HL-60 (cell line): Measurements from ENCODE around the gene MED4.
"Not testable (repeated sequence)": the region's sequence is repeated elsewhere in the genome, so short reads cannot be mapped to it uniquely, and the experiment has no call there.

Source experiments
- DNase-seq, 2 experiments: peaks; one replicate each; pipeline ENCODE4 v3.0.0-alpha.2; 2010 to 2020; ENCODE audit warnings: low read depth in 1 of 2, low spot score in 1 of 2
- H3K27ac ChIP-seq: fragments of 250-450 bp; sonication (Bioruptor Pico); replicated peaks from 2 replicates; pipeline ENCODE4 v1.5.1; 2020; ENCODE audit warnings: mild to moderate bottlenecking, moderate library complexity
- H3K27me3 ChIP-seq: fragments of 250-450 bp; sonication (Bioruptor Pico); 2 replicates; pipeline ENCODE4 v1.5.1; 2021; ENCODE audit warnings: mild to moderate bottlenecking, moderate library complexity; ENCODE audit not compliant: insufficient read depth, poor library complexity, severe bottlenecking
- H3K4me3 ChIP-seq: replicated peaks from 2 replicates; pipeline ENCODE4 v1.5.1; 2011; ENCODE audit warnings: mild to moderate bottlenecking, control low read depth, low read length; ENCODE audit not compliant: insufficient read depth
- GABPA ChIP-seq: IDR thresholded peaks from 2 replicates; pipeline ENCODE4 v1.6.1; 2012; ENCODE audit warnings: low read depth
- POLR2AphosphoS5 ChIP-seq: IDR thresholded peaks from 2 replicates; pipeline ENCODE4 v1.6.1; 2012; ENCODE audit warnings: low read depth
- REST ChIP-seq: IDR thresholded peaks from 2 replicates; pipeline ENCODE4 v1.6.1; 2012; ENCODE audit warnings: low read depth; ENCODE audit not compliant: insufficient replicate concordance
- SPI1 ChIP-seq: IDR thresholded peaks from 2 replicates; pipeline ENCODE4 v1.6.1; 2012; ENCODE audit warnings: low read depth, mild to moderate bottlenecking, borderline replicate concordance
- TF ChIP-seq, protein P1 (sequence below): IDR thresholded peaks from one replicate; pipeline ENCODE4 v1.5.1; 2011; ENCODE audit warnings: low read length, control low read depth, inconsistent platforms; ENCODE audit not compliant: insufficient read depth

Gene MED4

DNA sequence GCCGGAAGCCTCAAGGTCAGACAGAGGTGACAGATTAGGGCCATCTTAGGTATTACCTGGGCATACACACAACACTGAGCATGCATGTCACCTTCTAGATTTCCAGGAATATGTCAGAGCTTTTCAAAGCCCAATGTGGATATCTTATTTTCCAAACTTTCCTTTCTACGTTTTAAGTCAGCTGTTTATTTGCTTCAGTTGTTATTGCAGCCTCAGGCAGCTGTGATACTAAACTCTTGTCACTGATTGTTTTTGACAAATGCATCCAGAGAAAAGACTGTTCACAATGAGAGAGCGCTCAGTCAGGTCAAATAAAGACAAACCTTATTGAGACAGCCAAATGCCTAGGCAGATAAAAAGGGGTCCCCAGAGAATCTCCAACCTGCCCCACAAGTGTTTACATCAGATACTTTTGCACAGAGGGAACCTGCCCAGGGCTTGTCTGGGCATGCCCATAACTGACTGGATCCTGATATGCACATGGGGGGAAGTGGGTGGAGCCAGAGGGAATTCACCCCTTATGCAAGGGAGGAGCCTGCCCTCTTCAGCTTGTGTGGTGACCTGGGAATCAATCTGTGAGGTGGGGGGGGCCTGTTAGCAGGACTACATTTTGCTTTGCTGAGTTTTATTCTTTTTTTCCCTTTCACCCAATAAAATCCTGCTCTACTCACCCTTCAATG lies 28.5 kb downstream of the MED4 start:
- Histone ChIP-seq H3K4me3 (no peak overlapping the region), H3K27me3 (no peaks in the 10 kb centered on the region), H3K27ac (no peak overlapping the region)
- TF ChIP-seq REST: no peak
- no peak for TF ChIP-seq POLR2AphosphoS5
- TF ChIP-seq SPI1: no peak
- TF ChIP-seq, protein P1, sequence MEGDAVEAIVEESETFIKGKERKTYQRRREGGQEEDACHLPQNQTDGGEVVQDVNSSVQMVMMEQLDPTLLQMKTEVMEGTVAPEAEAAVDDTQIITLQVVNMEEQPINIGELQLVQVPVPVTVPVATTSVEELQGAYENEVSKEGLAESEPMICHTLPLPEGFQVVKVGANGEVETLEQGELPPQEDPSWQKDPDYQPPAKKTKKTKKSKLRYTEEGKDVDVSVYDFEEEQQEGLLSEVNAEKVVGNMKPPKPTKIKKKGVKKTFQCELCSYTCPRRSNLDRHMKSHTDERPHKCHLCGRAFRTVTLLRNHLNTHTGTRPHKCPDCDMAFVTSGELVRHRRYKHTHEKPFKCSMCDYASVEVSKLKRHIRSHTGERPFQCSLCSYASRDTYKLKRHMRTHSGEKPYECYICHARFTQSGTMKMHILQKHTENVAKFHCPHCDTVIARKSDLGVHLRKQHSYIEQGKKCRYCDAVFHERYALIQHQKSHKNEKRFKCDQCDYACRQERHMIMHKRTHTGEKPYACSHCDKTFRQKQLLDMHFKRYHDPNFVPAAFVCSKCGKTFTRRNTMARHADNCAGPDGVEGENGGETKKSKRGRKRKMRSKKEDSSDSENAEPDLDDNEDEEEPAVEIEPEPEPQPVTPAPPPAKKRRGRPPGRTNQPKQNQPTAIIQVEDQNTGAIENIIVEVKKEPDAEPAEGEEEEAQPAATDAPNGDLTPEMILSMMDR: no peak
- no peak for TF ChIP-seq GABPA
- DNase-seq: no peak

GRCh38 chr13:48059951-48060350 lies 35.0 kb downstream of the MED4 start:
- not testable (repeated sequence) for H3K4me3 ChIP-seq, DNase-seq, H3K27me3 ChIP-seq, H3K27ac ChIP-seq

- not testable (repeated sequence) for H3K4me3 ChIP-seq, H3K27ac ChIP-seq, H3K27me3 ChIP-seq, DNase-seq
Observed at GRCh38 chr13:48058536-48058935, 36.4 kb downstream of the MED4 start.

- Histone ChIP-seq H3K27me3 (no peaks in the 10 kb centered on the region), H3K27ac (no peak overlapping the region), H3K4me3 (no peak overlapping the region)
- DNase-seq: no peak
- TF ChIP-seq POLR2AphosphoS5 (no peak), REST (no peak), GABPA (no peak), SPI1 (no peak)
- TF ChIP-seq, protein P1: no peak
Observed at GRCh38 chr13:48055712-48056111, 39.2 kb downstream of the MED4 start.

DNA sequence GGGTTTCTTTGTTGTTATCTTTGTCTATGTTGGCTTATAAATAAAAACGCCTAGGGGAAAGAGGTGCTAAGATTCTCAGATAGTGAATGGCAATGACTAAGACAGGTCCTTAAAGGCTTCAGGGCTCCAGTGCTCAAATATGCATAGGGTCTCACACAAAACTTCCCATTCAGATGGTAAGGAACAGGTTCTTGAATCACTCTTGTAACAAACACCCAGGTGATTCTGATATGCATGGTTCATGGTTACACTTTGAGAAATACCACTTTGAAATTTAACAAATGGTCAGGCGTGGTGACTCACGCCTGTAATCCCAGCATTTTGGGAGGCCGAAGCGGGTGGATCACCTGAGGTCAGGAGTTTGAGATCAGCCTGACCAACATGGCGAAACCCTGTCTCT lies 40.3 kb downstream of the MED4 start:
- Histone ChIP-seq H3K4me3 (no peak overlapping the region), H3K27ac (no peak overlapping the region), H3K27me3 (no peaks in the 10 kb centered on the region)
- TF ChIP-seq SPI1 (no peak), REST (no peak)
- no peak for DNase-seq
